Activated CD4-positive, alpha-beta T cell treated with anti-CD3 and anti-CD28 coated beads for 36 hours (primary cell): ENCODE data around the gene DNAH8. TPM values are rescaled to one million over a fixed set of nuclear protein-coding genes. Genes with fewer than 3 reads are reported as not detected.

ENCODE experiments used
- ATAC-seq: fragments of 200-7000 bp; cut with Tn5 transposase; one replicate; pipeline ENCODE4 v1.10.0; 2021; ENCODE audit warnings: mild to moderate bottlenecking, moderate library complexity
- CTCF ChIA-PET: fragments of 350-600 bp; sonication (Branson Sonifier 250); formaldehyde crosslinking; loops from one replicate; lab custom pipeline; 2021; ENCODE audit warnings: antibody characterized with exemption; lab: Charles Lee
- POLR2A ChIA-PET: fragments of 350-600 bp; sonication (Branson Sonifier 250); formaldehyde crosslinking; loops from one replicate; lab custom pipeline; 2021; ENCODE audit warnings: antibody characterized with exemption, inconsistent platforms; lab: Charles Lee
- DNase-seq: peaks from one replicate; pipeline ENCODE4 v3.0.0-alpha.2; 2020
- H3K27ac Mint-ChIP-seq: one replicate; pipeline ENCODE4 v1.8.0; 2021; ENCODE audit warnings: mixed read lengths
- H3K27me3 Mint-ChIP-seq: one replicate; pipeline ENCODE4 v1.8.0; 2021; ENCODE audit warnings: mixed read lengths
- H3K36me3 Mint-ChIP-seq: one replicate; pipeline ENCODE4 v1.8.0; 2021; ENCODE audit warnings: low read depth, mixed read lengths
- H3K4me1 Mint-ChIP-seq: one replicate; pipeline ENCODE4 v1.8.0; 2021; ENCODE audit warnings: mixed read lengths
- H3K4me3 Mint-ChIP-seq: one replicate; pipeline ENCODE4 v1.8.0; 2021; ENCODE audit warnings: mild to moderate bottlenecking, moderate library complexity, mixed read lengths
- H3K9me3 Mint-ChIP-seq: one replicate; pipeline ENCODE4 v1.8.0; 2021; ENCODE audit warnings: low read depth, mixed read lengths
- intact Hi-C, 2 experiments: fragments of 100-400 bp; cut with DNase I in 1 of 2; cut with micrococcal nuclease in 1 of 2; formaldehyde crosslinking; loops; one replicate each; pipeline versions ENCODE4 v1.14.2 to v1.15.1; 2022 to 2024; cut with DNase I, micrococcal nuclease
- total RNA-seq, 2 experiments: library from RNA; stranded (reverse); gene quantifications; one replicate each; pipeline ENCODE4 v1.2.3, GENCODE V29; 2021

DNAH8 gene
- total RNA-seq, 2 experiments from 2014 or later = 0.02 TPM; not detected in 1

DNA sequence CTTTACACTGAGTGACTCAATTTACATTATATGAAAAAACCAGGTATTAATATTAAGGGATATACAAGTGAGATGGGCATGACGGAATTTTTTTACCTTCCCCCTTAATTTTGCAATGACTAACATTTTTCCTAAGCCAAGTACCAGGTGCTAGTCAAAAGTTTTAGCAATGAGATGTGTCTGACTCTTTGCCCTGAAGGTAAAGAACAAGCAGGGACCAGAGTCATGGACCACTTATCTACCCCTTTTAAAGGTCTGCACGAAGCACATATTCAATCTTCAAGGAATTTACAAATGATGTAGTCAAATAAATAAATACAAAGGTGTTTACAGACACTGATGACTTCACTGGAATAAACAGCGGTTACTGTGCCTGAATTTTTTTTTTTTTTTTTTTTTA lies 13.6 kb upstream of the DNAH8 start:
- POLR2A ChIA-PET = no interaction called here
- H3K4me1 Mint-ChIP-seq = peaks cover 46% of the 10 kb centered on the region

DNA sequence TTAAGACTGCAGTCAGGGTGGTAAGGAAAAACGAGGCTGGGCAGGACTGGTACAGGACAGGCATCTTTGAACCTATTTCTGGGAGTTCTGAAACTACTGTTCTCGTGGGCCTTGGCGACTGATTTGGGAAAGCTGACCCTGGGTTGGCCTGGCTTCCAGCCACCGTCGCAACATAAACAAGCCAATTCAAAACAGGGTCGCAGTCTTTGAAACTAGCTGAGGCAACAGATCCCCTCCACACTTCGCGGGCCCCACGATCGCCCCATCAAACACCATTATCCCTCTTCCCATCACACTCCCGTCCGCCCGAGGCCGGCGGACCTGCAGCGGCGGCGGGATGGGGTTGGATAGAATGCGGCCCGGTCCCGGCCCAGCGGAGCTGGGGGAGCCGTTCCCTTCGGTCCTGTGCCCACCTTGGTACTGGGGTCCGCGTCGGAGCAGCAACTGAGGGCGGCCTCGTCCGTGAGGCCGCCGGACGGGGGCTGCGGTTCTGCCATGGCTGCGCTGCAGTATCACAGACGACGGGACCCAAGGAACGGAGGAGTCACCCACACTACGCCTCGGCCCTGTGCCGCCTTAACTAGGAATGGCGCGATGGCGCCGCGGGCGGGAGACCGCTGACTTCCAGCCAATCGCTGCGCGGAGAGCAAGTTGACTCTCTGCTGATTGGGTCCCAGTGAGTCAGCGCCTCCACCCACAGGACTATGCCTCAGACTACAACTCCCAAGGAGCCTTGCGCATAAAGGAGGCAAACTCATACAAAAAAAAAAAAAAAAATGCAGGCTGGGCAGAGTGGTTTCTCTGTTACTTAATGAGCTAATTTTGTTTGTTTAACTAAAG lies 12.3 kb upstream of the DNAH8 start, which contains the start of gene GLO1:
GLO1 (minus strand) TSS at position 588 of the 840 bp plus-strand sequence; CDS start at position 497, 91 bp downstream.
- Mint-ChIP-seq H3K4me1 (peaks cover 38% of the 10 kb centered on the region), H3K4me3 (peak within 1 kb of the TSS; percentile 96), H3K36me3 (peaks cover 44% of the 10 kb centered on the region), H3K27me3 (peaks cover 3% of the 10 kb centered on the region), H3K27ac (peak within 1 kb of the TSS; percentile 98), H3K9me3 (peaks cover 16% of the 10 kb centered on the region)
- intact Hi-C loops = loop anchor here (1.0 to 5.0 kb wide), 7 partner anchors 62 to 1269 kb away; partner anchors contain the start of genes BTBD9 (in 1 of the 2), CMTR1 (in 1 of the 2), KCNK5 (in 1 of the 2) and ZFAND3 (in 1 of the 2)
- POLR2A ChIA-PET = interaction anchor here (0.6 to 1.6 kb wide), 11 partner anchors 11 to 1247 kb away, joined by 3 to 14 read pairs (median 3); no protein-coding TSS in a partner anchor
- peak; percentile 100 for ATAC-seq
- CTCF ChIA-PET = interaction anchor here (0.6 to 1.9 kb wide), 2 partner anchors 11 to 1008 kb away, joined by 3 to 6 read pairs; no protein-coding TSS in a partner anchor
- peak; percentile 98 for DNase-seq

More for the DNA sequence above, 13.6 kb upstream of the DNAH8 start:
- Mint-ChIP-seq H3K27ac (no peak overlapping the region), H3K9me3 (peaks cover 16% of the 10 kb centered on the region), H3K27me3 (no peaks in the 10 kb centered on the region), H3K36me3 (peaks cover 49% of the 10 kb centered on the region), H3K4me3 (peak overlapping the region; percentile 96)
- DNase-seq (no peak), ATAC-seq (no peak)
- intact Hi-C loops = loop anchor here in 1 of 2 experiments (5.0 kb wide), 1 partner anchor 129 kb away; no protein-coding TSS in a partner anchor
- CTCF ChIA-PET = interaction anchor here (2.1 kb wide), 1 partner anchor 12 kb away, joined by 7 read pairs; no protein-coding TSS in a partner anchor

DNA sequence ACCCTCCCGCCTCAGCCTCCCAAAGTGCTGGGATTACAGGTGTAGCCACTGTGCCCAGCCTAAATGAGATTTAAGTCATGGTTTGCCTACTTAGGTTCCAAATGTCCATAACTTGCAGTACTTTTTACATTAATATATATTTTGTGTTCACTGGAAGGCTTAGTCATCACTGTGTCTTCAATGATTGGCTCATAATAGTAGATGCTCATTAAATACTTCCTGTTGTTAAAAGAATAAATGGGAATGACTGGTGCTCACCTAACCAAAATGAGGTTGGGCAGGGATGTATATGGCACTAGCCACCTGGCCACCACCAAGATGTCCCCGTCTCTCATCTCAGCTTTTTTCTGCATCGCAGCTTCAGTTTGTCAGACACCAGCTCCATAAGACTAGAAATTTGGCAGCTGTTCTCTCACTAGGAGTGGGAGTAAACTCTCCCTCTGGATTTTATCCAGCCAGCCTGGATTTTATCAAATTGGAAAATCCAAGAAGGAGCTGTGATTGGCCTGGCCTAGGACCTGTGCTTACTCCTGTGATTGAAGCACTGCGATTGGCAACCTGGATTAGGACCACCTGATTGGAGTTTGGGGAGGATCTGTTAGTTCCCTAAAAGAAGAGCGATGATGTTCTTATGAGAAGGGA lies 11.0 kb upstream of the DNAH8 start:
- peaks cover 34% of the 10 kb centered on the region for H3K36me3 Mint-ChIP-seq
- no peak overlapping the region for H3K4me3 Mint-ChIP-seq
- peaks cover 5% of the 10 kb centered on the region for H3K27me3 Mint-ChIP-seq
- H3K9me3 Mint-ChIP-seq = peaks cover 16% of the 10 kb centered on the region
- ChIA-PET CTCF (interaction anchor here (1.9 kb wide), 1 partner anchor 10 kb away, joined by 6 read pairs; no protein-coding TSS in a partner anchor), POLR2A (interaction anchor here (1.6 kb wide), 1 partner anchor 10 kb away, joined by 5 read pairs; no protein-coding TSS in a partner anchor)
- peaks cover 29% of the 10 kb centered on the region for H3K4me1 Mint-ChIP-seq
- DNase-seq (no peak), ATAC-seq (no peak)
- intact Hi-C loops = loop anchor here (1.0 to 5.0 kb wide), 7 partner anchors 64 to 1271 kb away; partner anchors contain the start of genes BTBD9 (in 1 of the 2), CMTR1 (in 1 of the 2), KCNK5 (in 1 of the 2) and ZFAND3 (in 1 of the 2)
- H3K27ac Mint-ChIP-seq = no peak overlapping the region

DNA sequence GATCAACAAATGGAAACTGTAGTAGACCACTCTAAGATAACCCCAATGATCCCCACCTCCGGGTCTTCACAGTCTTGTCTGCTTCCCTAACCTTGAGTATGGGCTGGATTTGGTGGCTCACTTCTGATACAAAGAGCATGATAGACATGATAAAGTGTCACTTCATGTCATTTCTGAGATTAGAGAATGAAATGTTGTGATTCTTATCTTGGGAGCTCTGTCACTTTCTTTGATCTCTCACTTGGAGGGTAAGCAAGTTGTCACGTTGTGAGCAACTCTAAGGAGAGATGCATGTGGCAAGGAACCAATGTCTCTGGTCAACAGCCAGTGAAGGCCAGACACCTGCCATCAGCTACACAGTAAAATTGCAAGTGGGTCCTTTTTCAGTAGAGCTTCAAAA lies 9.2 kb upstream of the DNAH8 start:
- ATAC-seq = no peak
- ChIA-PET POLR2A (no interaction called here), CTCF (no interaction called here)
- Mint-ChIP-seq H3K27ac (no peak overlapping the region), H3K36me3 (peaks cover 17% of the 10 kb centered on the region), H3K4me1 (peaks cover 18% of the 10 kb centered on the region), H3K4me3 (no peak overlapping the region), H3K27me3 (peaks cover 7% of the 10 kb centered on the region), H3K9me3 (peaks cover 7% of the 10 kb centered on the region)
- DNase-seq = no peak
- intact Hi-C loops = no loop called here

DNA sequence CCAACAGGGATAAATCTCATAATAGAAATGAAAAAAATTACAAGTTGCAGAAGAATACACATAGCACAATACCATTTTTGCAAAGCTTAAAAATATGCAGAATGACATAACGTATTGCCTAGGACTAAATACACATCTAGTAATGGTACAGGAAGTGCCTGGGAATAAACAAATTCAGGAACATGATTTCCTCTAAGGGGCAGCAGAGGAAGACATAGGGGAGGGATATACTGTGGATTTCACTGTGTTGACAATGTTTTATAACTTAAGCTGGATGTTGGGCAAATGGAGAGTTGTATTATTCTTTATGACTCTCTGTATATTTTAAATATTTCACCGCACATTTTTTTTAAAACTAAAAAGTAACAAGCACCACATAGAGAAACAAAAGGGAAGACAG lies 6.6 kb upstream of the DNAH8 start:
- H3K36me3 Mint-ChIP-seq = no peaks in the 10 kb centered on the region
- ChIA-PET CTCF (interaction anchor here (0.6 kb wide), 1 partner anchor 11 kb away, joined by 3 read pairs; no protein-coding TSS in a partner anchor), POLR2A (no interaction called here)
- peaks cover 8% of the 10 kb centered on the region for H3K27me3 Mint-ChIP-seq
- ATAC-seq = no peak
- no peaks in the 10 kb centered on the region for H3K9me3 Mint-ChIP-seq
- intact Hi-C loops = no loop called here
- H3K4me1 Mint-ChIP-seq = peaks cover 4% of the 10 kb centered on the region
- no peak overlapping the region for H3K27ac Mint-ChIP-seq
- H3K4me3 Mint-ChIP-seq = no peak overlapping the region
- no peak for DNase-seq

DNA sequence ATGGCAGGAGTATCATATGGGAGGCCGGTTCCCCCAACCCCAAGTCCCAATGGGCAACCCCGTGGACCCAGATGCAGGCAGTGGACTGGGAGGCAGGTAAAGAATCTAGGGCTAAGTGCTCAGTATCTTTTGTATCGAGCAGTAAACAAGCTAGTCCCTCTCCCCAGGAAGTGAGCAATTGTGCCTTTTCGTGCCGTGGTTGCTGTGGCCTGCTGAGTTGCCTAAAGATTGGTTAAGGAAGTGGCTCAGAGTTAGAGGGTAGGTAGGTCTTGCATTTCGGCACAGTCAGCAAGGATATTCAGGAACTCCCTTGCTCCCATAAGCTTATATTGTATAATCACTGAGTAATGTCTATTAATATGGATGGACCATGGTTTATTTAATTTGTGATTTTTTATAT lies 1.3 kb upstream of the DNAH8 start:
- Mint-ChIP-seq H3K4me3 (no peak overlapping the region), H3K27me3 (peaks cover 17% of the 10 kb centered on the region), H3K4me1 (peaks cover 22% of the 10 kb centered on the region), H3K27ac (peak overlapping the region; percentile 39), H3K9me3 (no peaks in the 10 kb centered on the region), H3K36me3 (no peaks in the 10 kb centered on the region)
- intact Hi-C loops = loop anchor here (2.0 kb wide), 2 partner anchors 15 to 41 kb away; no protein-coding TSS in a partner anchor
- peak; percentile 74 for ATAC-seq
- POLR2A ChIA-PET = interaction anchor here (0.7 to 2.0 kb wide), 2 partner anchors 10 to 79 kb away, joined by 5 to 7 read pairs; partner anchors contain the start of gene GLO1
- peak; percentile 78 for DNase-seq
- CTCF ChIA-PET = interaction anchor here (0.7 to 1.4 kb wide), 3 partner anchors 10 to 1354 kb away, joined by 3 to 7 read pairs (median 6); partner anchors contain the start of gene GLO1

DNA sequence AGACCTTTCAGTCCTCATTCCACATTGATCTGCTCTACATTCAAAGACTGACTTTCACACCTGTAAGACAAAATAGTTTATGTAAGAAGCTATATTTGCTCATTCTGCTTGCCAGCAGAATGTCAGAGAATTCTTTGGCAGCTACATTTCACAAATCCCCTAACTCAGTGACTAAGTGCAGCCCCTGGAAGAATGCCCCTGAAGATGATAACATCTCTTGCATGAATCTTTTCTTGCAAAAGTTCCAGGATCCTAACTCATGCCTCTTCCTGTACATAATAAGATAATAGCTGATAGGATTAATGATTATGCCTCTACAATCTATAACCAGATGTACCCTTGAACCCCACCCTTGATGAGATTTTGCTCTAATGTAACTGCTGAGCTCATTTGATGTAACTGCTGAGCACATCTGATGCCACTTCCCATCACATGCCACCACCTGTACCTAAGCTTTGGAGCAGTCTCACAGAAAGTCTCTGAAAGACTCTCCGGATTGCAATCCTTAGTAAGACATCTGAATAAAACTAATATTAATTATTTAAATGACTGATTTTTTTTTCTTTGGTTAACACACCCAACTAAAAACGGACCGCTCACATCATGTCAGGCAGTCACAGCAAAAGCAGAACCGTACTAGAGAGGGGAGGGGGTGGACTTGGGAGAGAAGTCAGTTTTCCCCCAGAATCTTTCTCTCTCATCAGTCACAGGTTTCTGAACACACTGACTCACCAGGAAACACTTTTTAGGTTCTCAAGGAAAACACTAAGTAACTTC lies 684 bp upstream of the DNAH8 start:
- CTCF ChIA-PET = interaction anchor here (0.7 to 1.4 kb wide), 3 partner anchors 11 to 1355 kb away, joined by 3 to 7 read pairs (median 6); partner anchors contain the start of gene GLO1
- H3K27ac Mint-ChIP-seq = peak overlapping the region; percentile 45
- intact Hi-C loops = loop anchor here (2.0 kb wide), 2 partner anchors 16 to 42 kb away; no protein-coding TSS in a partner anchor
- no peaks in the 10 kb centered on the region for H3K36me3 Mint-ChIP-seq
- peaks cover 22% of the 10 kb centered on the region for H3K4me1 Mint-ChIP-seq
- H3K9me3 Mint-ChIP-seq = no peaks in the 10 kb centered on the region
- POLR2A ChIA-PET = interaction anchor here (0.7 to 2.0 kb wide), 3 partner anchors 11 to 81 kb away, joined by 5 to 7 read pairs (median 5); partner anchors contain the start of gene GLO1
- H3K27me3 Mint-ChIP-seq = peaks cover 23% of the 10 kb centered on the region
- ATAC-seq = peak; percentile 60
- peak; percentile 26 for DNase-seq
- H3K4me3 Mint-ChIP-seq = peak overlapping the region; percentile 40

DNA sequence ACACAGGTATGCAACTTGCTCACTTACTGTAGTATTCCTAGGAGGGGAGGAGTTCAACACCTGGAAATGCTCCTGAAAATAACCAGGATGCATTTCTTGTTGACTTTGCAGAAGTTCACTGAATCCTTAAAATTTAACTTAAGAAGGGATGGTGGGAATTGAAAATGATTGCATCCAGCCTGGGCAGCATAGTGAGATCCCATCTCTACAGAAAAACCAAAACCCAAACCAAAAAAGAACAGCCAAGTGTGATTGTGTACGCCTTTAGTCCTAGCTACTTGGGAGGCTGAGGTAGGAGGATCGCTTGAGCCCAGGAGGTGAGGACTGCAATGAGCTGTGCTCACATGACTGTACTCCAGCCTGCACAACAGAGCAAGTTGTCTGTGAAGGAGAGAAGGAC lies 1.7 kb downstream of the DNAH8 start:
- CTCF ChIA-PET = interaction anchor here (0.8 kb wide), 1 partner anchor 688 kb away, joined by 3 read pairs; no protein-coding TSS in a partner anchor
- intact Hi-C loops = no loop called here
- H3K27me3 Mint-ChIP-seq = peaks cover 34% of the 10 kb centered on the region

DNA sequence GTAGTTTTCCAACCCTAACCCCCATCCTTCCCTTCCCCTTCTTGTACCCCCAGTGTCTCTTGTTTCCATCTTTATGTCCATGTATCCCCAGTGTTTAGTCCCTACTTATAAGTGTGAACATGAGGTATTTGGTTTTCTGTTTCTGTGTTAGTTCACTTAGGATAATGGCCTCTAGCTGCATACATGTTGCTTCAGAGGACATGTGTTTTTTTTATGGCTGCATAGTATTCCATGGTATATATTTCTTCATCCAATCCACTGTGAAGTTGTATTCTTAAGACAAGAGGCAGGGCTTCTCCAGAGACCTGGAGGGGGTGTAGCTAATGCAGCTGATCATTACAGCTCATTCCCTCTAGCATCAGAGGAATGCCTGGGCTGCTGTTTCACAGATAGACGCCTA lies 4.2 kb downstream of the DNAH8 start:
- ChIA-PET CTCF (interaction anchor here (0.6 to 0.7 kb wide), 3 partner anchors 11 to 842 kb away, joined by 3 read pairs; no protein-coding TSS in a partner anchor), POLR2A (no interaction called here)
- intact Hi-C loops = no loop called here
- H3K36me3 Mint-ChIP-seq = no peaks in the 10 kb centered on the region
- H3K27me3 Mint-ChIP-seq = peaks cover 33% of the 10 kb centered on the region
- peaks cover 2% of the 10 kb centered on the region for H3K9me3 Mint-ChIP-seq
- H3K27ac Mint-ChIP-seq = no peak overlapping the region
- H3K4me1 Mint-ChIP-seq = peaks cover 9% of the 10 kb centered on the region
- DNase-seq (no peak), ATAC-seq (no peak)
- no peak overlapping the region for H3K4me3 Mint-ChIP-seq

More for the DNA sequence above, 1.7 kb downstream of the DNAH8 start:
- no peak overlapping the region for H3K27ac Mint-ChIP-seq
- H3K4me1 Mint-ChIP-seq = peaks cover 19% of the 10 kb centered on the region
- DNase-seq = no peak
- no peaks in the 10 kb centered on the region for H3K36me3 Mint-ChIP-seq
- no peak overlapping the region for H3K4me3 Mint-ChIP-seq
- POLR2A ChIA-PET = interaction anchor here (0.7 kb wide), 1 partner anchor 37 kb away, joined by 3 read pairs; no protein-coding TSS in a partner anchor
- no peak for ATAC-seq
- H3K9me3 Mint-ChIP-seq = peaks cover 2% of the 10 kb centered on the region

DNA sequence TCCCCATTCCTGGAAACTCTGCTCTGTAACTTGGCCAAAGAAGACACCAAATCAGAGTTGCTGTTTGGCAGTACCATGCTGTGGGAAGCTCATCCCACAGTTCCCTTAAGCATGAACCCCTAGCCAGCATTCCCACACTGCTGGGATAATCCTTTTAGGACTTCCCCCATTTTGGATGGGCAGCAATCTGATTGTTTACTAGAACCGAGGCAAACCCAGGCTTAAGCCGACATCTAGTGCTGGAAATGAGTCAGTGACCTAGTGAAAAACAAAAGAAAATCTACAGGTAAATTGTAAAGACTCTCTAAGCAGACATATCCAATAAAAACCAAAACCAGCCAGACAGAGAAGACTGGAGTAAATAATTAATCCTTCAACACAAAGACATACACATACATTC lies 5.2 kb downstream of the DNAH8 start:
- ChIA-PET CTCF (interaction anchor here (0.7 to 1.5 kb wide), 2 partner anchors 33 kb away, joined by 3 read pairs; no protein-coding TSS in a partner anchor), POLR2A (interaction anchor here (0.6 kb wide), 1 partner anchor 17 kb away, joined by 14 read pairs; no protein-coding TSS in a partner anchor)
- Mint-ChIP-seq H3K27me3 (peaks cover 33% of the 10 kb centered on the region), H3K4me3 (no peak overlapping the region), H3K9me3 (peaks cover 2% of the 10 kb centered on the region), H3K36me3 (no peaks in the 10 kb centered on the region), H3K4me1 (peaks cover 5% of the 10 kb centered on the region), H3K27ac (no peak overlapping the region)
- no peak for ATAC-seq
- no peak for DNase-seq
- intact Hi-C loops = no loop called here
